NCI-H2171 treated with DMSO at 0.1 percent for 48 hours (cell line): ENCODE data around the gene KAZN.

Source experiments
- DNase-seq: peaks from one replicate; lab custom pipeline; 2025; lab: John Stamatoyannopoulos, UW

Gene KAZN

DNA sequence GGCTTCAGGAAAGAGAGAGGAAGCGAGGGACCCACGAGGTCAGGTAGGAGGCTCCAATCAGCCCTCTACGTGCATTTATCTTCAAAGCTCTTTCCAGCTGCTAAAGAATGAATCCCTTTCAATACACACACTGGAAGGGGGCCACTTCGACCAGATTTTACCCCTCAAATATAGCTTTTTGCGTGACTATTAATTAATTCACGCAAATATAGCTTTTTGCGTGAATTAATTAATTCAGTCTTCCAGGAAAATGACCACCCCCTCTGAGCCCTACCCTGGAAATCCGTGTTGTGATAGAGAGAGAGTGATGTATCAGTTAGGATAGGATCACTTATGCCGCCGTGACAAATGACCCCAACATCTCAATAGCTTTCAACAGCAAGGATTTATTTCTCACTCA, 289.9 kb downstream of the KAZN start:
- no peak for DNase-seq

DNA sequence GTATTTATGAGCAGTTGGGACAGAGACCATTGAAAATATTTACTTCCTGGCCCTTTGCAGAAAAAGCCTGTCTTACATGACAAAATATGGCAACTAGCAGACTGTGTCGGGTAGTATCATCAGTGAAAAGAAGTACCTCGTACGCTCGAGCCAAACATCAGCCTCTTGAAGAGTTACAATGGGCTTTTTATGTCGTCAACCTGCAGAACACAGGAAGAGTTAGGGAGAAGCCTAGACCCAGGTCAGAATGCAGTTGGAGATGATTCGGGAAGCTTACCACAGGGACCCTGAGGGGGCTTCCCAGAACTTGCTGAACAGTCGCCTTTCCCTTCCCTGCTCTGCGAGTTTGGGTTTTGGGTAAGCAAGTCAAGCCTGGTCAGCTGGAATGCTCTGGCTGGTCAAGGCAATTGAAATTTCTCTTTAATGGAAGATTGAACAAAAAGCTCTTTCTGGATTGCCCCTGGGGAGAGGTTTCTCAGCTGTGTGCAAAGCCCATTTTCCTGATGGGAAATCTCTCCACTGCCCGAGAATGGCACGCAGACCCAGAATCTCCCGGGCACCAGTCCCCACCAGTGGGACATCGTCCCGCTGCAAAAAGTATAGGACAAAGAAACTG, 291.4 kb downstream of the KAZN start:
- no peak for DNase-seq

DNA sequence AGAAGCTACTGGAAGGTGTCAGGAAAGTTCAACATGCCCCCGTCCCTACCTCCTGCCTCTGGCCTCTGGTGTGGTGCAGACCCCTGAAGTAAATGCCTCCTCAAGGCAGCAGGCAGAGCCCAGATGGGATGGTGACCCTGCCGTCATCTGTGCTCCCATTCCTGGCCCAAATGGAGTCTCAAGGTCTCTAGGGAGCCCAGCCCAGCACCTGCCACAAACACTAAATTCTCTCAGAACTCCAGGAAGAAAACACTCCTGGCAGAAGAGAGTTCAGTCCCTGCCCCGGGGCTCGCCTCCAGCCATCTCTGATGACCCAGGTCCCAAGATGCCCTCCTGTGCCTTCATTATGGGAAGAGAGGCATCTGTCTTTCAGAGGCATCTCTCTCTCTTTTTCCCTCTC, 293.5 kb downstream of the KAZN start:
- peak; percentile 9 for DNase-seq

DNA sequence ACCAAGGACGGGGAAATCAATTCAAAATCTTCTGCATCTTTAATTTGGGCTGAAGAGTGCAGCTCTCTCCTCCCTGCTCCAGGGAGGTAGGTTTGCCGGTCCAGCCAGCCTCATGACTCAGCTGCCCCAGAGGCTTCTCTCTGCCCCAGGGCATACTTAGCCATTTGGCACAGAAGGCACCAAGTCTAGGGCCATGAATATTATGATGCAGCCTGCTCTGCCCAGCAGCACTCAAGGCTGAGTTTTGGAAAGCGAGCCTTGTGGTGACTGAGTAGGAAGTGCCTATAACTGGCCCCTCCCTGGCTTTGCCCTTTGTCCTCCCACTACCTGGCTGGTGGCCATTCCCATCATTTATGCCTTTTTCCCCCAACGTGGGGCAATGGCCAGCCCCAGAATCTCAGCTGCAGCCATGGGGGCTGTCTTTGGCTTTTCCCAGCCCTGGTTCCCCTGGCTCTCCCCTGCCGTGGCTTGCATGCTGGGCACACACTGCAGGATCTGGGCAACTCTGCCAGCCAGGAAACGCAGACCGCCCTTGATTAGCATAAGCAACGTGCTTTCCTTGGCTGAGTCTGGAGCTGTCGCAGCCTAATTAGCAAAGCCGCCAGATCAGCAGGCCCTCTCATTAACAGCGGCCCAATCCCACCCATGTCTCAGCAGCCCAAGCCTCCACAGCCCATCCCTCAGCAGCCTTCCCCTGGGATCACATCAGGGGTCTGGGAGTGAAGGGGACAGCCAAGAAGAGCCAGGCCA, 296.5 kb downstream of the KAZN start:
- no peak for DNase-seq

DNA sequence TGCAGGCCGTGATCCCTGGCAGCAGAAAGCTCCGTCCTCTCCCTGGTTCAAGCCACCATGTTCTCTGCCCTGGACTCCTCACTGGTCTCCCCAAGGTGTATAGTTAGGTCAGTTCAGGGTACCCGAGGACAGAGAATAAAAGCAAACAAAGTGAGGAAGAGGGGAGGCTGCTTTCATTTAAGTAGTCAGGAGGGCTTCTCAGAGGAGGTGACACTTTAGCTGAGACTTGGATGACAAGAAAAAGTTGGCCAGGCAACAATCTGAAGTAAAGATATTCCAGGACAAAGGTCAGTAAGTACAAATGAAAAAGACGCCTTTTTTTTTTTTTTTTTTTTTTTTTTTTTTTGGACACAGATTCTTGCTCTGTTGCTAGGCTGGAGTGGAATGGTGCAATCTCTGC, 297.2 kb downstream of the KAZN start:
- no peak for DNase-seq

DNA sequence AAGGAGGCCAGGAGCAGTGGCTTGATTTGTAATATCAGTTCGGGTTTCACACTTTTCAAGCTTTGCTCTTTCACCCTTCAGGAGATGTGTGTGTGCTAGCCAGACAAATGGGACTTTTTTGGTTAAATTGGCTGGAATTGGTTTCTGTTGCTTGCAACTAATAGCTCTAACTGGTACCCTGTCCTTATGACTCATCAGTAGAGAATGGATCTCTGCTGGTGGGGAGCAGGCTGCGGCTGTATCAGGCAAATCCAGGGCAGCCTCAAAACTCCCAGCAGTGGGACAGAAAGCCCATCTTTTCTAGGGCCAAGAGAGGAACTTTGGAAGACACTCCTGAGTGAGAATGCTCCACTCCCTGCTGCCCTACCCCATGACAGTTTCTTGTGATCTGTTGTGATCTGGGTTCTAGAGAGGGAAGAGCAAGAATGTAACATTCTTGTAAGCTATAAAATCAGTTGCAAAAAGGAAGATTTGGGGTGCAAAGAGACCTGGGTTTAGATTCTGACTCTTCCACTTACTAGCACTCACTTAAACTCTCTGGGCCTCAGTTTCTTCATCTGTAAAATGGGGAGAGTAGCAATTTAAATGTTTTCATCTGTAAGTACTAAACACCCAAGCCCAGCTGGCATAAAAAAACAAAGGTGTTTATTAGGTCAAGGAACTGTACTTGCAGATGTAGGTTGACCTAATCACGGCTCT, 298.0 kb downstream of the KAZN start:
- DNase-seq = no peak

DNA sequence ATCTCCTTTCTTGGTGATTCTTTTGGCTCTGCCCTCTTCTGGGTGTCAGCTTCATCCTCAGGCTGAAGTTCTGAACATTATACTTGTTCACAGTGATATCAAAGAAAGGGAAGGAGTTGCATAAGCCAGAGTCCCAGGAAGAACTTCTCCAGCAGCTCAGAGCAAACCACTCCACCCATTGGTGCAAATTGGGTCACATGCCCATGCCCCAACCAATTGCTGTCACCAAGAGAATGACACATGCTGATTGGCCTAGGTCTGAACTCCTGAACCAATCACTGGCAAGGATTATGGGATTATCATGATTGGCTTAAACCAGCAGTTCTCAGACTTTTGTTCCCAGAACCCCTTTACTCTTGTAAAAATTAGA, 298.6 kb downstream of the KAZN start:
- peak; percentile 4 for DNase-seq

DNA sequence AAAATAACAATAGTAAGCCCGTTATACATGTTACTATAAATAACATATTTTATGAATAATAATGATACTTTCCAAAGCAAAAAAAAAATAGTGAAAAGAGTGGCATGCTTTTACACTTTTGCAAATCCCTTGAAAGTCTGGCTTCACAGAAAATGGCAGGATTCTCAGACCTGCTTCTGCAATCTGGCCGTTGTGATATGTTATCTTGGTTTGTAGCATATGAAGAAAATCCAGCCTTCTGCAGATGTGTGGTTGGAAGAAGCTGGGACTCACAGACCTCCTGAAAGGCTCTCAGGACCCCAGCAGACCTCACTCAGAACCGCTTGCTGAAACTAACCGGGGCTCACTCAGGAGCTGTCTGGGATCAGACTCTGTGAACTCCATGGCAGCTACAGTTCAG, 299.1 kb downstream of the KAZN start:
- DNase-seq = no peak

DNA sequence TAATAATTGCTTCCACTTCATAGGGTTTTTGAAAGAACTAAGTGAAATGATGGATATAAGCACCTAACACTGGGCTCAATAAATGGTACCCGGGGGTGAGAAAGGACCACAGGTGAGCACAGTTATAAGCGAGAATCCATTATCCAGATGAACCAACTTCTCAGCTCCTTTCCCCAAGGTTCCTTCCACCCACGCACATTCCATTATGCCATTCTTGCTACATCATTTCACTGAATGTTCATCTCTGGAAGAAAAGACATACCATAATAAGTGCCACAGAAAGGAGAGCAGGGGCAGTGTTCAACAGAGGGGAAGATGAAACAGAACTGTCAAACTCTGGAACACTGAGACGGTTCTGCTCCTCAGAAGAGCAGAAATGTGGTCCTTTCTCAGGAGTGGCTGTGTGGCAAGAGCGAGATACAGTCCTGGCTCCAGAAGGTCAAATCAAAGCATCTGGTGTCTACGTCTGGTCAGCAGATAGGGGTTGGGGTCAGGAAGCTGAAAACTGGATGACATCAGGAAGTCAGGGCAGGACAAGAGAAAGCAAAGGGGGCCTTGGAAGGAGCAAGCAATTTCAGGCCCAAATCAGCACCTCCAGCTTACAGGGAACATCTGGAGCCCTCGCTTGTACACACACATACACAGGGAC, 299.6 kb downstream of the KAZN start:
- no peak for DNase-seq

DNA sequence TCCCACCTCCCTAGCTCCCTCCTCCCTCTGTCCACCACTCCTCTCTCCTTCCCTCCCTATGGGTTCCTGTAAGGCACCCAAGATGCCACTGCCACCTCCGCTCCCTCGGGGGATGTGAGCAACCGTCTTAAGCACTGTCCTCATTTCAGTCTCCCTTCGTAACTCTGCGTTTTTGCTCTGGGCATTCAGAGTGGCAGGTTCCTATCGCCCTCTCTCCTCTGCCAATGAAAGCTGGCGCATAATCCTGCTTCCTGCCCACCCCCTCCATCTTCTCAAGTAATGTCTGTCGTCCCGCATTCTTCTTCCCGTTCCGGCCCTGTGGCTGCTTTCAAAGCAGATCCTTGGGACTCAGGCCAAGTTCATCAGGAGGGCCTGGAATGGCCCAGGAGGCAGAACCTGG, 301.2 kb downstream of the KAZN start:
- DNase-seq = no peak

DNA sequence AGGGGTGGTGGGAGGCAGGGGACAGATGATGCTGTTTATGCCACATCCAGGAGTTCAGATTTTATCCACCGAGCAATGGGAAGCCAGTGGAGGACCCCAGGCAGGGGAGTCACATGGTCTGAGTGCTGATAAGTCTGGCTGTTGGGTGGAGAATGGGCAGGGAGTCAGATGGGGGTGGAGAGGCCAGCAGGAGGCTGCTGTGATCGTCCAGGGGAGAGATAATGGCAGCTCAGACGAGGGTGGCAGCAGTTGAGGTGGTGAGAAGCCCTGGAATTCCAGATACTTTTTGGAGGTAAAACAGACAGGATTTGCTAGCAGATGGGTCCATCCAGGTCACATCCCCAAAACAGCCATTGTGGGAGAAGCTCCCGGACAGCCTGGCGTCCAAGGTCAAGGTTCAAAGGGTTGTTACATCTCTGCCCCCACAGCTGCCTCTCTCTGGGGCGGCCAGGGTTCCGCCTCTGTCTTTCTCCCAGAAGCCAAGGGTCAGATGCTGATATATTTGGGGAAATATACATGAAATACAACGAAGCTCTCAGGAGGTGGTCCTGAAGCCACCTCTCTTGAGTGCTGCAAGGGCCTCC, 303.0 kb downstream of the KAZN start:
- DNase-seq = no peak

DNA sequence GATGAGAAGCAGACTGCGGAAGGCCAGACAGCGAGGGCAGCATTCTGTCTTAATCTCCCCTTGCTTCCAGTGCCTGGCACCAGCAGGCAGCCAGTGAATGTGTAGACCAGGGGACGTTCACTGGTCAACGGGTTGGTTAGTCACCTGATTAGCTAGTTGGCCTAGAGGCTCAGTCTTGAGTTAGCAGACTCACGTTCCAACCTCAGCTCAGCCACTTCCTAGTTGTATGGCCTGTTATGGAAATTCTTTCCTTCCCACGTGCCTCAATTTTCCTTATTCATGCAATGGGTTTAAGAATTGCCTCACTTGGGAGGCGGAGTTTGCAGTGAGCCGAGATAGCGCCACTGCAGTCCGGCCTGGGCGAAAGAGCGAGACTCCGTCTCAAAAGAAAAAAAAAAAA, 305.4 kb downstream of the KAZN start:
- no peak for DNase-seq

DNA sequence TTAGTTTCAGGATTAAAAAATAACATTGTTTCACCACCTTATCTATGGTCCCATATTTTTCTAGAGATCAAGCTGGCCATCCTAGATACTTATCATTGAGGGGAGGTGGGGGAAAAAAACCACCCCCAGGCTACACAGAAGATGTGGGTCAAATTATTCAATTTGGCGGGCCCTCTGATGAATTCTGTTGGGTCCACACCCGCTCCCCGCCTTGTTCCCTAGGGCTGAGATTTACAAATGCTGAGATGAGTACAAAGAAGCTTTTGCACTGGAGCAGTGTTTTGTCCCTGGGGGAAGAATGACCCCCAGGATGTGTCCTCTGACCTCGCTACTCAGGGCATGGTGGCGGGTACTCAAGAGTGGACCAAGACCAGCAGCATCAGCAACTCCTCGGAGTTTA, 308.2 kb downstream of the KAZN start:
- no peak for DNase-seq

DNA sequence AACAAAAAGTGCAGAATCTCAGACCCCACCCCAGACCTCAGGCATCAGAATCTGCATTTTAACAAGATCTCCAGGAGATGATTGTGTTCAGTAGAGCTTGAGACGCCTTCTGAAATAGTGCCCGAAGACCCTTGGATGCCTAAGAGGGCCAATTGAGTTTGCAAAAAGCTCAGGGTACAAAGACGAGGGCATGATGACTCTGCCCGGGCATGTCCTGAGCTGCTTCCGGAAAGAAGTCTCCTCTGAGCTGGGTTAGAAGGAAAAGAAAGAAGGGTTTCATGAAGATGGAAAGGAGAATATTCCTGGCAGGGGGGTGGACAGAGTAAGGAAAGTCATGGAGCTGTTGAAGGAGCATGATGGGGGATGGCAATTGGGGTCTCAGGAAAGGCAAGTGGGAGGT, 308.9 kb downstream of the KAZN start:
- no peak for DNase-seq

DNA sequence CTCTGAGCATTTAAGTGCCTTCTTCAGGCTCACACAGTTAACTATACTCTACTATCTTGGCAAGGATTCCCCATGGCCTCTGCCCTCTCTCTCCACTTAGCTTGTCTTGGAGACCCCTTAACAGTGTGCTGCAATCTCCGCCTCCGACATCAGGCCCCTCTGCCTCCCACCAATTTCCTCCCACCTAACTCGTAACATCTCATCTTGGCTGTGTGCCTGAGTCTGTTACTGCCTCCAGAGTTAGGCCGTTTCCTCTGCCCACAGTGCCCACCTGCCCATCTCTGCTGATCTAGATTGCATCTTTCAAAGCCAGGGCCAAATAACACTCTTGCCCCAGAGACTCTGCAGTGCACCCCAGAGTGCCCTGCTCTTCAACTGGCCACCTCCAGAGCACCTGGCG, 310.8 kb downstream of the KAZN start:
- no peak for DNase-seq

DNA sequence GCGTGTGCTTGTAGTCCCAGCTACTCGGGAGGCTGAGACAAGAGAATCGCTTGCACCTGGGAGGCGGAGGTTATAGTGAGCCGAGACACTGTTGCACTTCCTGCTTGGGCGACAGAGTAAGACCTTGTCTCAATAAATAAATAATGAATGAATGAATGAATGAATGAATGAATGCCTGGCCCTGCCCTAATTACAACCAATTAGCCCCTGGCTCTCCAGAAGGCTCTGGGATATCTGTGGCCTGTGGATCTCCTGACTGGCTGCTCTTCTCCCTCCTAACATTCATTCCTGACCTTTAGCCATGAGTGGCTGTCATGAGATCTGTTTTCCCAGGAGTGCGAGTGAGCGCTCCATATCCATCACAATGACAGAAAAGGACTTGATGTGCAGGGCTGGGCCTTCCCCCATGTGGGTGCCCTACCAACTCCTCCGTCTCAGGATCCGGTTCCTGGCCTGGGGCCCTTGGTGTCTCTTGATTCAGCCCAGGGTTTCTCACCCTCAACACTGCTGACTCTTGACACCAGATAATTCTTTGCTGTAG, 311.5 kb downstream of the KAZN start:
- no peak for DNase-seq

DNA sequence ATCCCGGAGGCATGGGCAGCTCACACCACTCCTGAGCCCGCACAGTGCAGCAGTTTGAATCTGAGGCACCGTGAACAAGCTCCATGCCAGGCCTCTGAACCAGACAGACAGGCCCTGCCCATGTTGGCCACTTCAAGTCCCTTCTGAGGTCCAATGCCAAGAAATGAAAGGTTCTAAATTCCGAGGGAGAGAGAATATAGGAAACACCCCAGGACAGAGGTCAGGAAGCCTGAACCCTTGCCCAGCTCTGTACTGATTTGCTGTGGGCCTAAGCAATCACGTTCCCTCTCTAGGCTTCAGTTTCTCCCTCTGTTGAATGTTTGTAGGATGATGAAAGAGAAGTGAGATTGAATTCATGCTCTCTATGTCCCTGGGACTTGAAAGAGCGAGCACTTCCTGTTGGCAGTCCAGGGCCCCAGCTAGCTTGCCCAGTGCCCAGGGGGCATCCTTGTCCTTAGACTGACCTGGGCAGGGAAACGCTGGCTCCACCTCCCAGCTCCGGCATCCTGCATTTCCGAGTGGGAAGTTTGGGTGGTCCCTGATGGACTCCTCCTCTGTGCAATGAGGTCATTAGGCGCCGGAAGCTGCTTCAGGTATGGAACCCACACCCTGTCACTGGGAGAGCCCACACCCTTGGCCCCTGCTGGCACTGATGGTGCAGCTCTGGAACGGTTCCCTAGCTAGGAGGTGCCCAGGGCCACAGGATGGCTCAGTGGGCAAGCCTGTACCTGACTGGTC, 312.7 kb downstream of the KAZN start:
- DNase-seq = no peak

DNA sequence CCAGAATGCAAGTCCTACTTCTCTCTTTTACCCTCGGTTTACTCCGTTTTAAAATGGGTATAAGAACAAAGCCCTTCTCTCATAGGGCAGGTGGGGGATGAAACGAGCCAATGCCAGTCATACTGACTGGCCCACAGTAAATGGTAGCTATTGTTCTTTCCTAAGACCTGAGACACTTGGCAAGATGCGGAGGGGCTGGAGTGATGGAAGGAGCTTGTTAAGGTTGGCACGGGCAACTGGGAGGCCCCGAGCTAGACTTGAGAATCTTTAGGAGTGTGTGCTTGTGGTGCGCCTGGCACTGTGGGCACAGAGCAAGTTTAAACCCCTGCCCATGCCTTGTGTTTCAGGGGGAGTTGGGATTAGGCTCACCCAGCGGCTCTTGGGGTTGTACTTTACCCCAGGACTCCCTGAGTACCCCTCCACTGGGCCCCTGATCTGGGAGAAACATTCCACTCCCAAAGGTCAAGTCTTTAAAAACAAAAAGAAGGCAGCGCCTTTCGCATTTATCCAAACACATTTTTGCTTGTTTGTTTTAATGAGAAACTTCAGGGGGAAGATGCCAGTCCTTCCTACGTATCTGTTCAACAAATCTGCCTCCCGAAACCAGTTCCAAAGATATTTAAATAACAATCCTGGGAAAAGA, 314.5 kb downstream of the KAZN start:
- no peak for DNase-seq

DNA sequence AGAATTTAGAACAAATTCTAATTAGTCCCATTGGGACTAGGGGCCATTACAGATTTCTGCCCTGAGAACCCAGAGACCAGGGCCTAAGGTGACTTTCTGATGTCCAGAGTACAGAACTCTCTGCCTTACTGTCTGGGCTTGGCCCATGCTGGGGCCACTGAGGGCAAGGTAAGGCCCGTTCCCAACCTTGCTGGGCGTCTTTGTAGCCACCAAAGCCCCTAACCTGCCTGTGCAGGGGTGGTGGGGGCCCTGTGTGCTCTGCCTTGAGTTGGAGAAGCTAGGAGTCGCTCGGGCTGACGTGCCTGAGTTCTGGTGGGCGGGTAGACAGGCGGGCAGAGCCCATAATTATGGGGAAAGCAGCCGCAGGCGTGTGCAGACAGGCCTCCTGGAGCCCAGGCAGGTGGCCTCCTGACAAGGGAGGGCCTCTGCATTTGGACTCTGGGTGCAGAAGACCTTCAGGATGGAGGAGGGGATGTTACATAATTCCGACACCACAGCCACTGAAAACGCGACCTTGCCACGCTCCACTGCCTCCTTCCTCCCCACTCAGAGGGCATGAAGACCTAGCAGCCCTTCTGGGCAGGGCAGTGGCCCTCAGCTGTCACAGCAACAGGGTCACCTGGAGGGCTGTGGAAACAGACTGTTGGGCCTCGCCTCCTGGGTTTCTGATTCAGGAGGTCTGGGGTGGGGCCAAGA, 315.1 kb downstream of the KAZN start:
- DNase-seq = peak; percentile 76

DNA sequence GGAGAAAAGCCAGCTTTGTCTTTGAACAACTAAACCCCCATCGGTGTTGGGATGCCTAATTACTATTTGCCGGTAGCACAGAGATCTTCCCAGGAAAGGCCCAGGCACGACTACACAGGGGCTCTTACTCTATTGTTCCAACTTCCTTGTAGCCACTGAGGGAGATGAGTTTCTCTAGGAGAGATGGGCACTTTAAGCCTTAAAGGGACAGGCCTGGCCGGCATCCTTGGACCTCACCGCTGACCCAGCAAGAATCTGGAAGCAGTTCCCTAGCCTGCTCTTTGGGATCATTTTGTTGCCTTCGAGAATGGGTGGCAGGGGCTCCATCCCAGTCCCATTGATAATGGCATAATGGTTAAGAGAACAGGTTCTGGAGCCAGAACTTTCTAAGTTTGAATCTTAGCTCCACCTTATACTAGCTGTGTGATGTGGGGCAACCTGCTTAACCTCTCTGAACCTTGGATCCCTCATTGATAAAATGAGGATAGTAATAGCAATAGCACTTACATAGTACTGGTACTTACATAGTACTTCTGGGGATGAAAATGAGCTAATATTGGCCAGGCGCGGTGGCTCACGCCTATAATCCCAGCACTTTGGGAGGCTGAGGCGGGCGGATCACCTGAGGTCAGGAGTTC, 316.0 kb downstream of the KAZN start:
- DNase-seq = no peak
